Right forelimb (tissue), 1 donor: ENCODE results near the gene SH3D21.

Experiments
- DNase-seq: peaks from one replicate; pipeline ENCODE4 v3.0.0-alpha.2; 2018

The SH3D21 gene

DNA sequence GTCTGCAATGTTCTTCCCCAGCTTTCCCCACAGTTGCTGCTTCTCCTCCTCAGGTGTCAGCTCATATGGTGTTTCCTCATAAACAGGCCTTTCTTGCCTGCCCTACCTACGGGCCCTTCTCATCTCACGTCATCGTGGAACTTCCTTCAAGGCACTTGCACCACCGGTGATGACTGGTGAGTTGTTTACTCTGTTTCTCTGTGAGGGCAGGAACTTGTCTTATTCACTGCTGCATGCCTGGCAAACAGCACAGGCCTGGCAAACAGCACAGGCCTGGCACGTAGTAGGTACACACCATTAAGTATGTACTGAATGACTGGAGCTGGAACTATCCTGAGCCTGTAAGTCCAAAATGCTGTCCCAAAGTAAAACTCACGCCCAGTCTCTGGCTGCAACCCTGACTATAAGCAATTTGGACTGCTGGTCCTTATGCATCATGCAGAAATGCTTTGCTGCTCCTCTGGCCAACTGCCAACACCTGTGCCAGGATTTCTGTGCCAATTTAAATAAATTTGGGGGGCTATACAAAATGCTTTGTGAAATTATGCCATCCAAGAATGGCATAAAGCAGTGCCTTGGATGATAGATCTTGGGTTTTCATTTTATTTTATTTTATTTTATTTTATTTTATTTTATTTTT, 53.9 kb downstream of the SH3D21 start:
- no peak for DNase-seq

DNA sequence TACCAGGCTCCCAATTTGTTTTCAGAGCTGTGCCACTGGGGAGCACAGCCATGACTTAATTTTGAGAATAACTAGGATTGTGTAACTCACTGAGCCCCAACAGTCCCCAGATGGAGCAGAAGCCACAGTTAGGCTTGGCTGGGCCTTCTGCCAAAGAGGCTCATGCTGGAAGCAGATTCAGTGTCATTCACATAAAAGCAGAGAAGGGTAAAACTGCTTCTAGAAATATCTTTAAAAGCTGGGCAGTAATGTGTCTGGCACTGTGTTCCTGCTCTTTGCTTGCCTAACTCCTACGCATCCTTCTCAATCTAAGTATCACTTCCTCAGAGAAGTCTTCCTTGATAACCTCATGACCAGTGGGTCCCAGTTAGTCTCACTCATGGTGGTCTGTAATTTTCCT, 59.2 kb downstream of the SH3D21 start:
- DNase-seq = no peak

GRCh38 chr1:36366091-36366661, 60.0 kb downstream of the SH3D21 start:
- peak; percentile 72 for DNase-seq

DNA sequence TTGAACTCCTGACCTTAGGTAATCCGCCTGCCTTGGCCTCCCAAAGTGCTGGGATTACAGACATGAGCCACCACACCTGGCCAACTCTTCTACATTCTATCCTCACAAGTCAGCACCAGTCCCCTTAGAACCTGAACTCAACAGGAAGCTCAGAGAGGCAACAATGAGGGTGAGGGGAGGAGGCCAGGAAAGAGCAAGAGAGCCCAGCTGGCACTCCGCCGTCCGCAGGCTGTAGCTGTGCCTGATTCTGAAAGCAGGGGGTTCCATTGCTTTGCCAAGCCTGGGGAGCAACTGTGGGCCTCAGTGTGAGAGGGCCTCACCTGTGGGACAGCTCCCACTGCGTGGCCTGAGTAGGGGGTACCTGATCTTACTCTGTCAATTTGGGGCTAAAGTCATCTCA, 60.9 kb downstream of the SH3D21 start:
- no peak for DNase-seq

DNA sequence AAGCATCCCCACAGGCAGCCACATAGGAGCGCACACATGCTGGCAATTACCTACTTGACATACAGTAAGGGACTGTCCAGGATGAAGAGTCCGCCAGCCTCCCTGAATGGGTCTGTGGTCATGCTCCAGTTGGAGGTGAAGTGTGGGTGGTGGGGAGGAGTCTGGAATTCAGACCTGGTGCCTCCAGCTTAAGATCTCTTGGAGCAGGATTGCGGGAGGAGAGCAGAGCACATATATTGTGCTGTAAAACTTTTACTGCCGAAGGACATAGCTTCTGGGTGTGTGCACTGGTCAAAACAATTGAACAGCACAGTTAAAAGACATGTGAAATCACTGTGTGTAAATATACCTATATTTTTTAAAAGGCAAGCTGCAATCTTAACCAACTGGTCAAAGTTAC, 61.6 kb downstream of the SH3D21 start:
- DNase-seq = no peak

DNA sequence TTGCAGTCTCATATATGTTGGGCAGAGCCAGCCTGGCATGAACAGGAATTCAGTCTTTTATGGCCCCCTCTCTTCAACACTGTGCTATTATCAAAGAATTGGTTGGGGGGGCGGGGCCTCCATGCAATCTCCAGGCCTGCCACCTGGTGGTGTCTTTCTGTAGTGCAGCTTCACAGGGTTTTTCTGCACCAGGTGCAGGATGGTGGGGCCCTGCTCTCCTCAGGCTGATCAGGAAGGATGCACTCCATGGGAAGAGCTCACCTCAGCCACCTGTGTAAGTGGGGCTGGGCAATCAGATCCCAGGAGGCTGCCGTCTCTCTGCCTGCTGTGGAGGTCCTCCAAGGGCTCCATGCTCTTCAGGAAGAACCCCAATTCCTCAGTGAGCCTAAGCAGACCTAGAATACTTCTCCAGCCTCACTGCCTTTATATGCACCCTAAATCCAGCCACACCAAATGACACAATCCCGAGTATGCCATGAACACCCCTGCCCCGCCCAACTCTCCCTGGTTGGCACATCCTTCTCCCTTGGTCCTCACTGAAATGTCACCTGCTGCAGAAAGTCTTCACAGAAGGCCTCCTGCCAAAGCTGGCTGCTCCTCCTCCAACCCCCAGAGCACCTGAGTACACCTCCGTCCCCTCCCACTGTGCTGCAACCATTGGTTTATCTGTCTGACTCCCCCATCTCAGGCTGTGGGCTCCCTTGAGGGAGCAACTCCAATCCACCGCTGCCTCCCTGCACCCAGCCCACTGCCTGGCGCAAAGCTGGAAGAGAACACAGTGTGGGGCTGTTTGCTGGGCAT, 63.1 kb downstream of the SH3D21 start:
- peak; percentile 88 for DNase-seq
